SU-DHL-6 (cell line): Measurements from ENCODE around the gene TANC1.

ENCODE experiments used
- H2AFZ ChIP-seq: fragments of 200-600 bp; sonication (generic); 2 replicates; pipeline ENCODE4 v1.6.1; 2014; ENCODE audit warnings: low read depth, mild to moderate bottlenecking, moderate library complexity, mixed read lengths, antibody characterized with exemption, low read length; ENCODE audit not compliant: severe bottlenecking
- H3F3A ChIP-seq: fragments of 200-600 bp; shearing (Covaris generic); 2 replicates; pipeline ENCODE4 v1.6.0; 2016; ENCODE audit warnings: antibody characterized with exemption, mild to moderate bottlenecking; ENCODE audit not compliant: insufficient read depth
- H3K27ac ChIP-seq: fragments of 200-600 bp; sonication (generic); 2 replicates; pipeline ENCODE4 v1.5.1; 2016; ENCODE audit warnings: low read depth, mild to moderate bottlenecking, low read length, moderate library complexity, mixed read lengths
- H3K27me3 ChIP-seq: fragments of 200-600 bp; sonication (generic), shearing (Covaris generic); 2 replicates; pipeline ENCODE4 v1.6.0; 2014; ENCODE audit warnings: mild to moderate bottlenecking, low read length
- H3K36me3 ChIP-seq: fragments of 200-600 bp; sonication (generic); 2 replicates; pipeline ENCODE4 v1.6.1; 2014; ENCODE audit warnings: mild to moderate bottlenecking, low read length, mixed read lengths
- H3K4me2 ChIP-seq: fragments of 300-600, 200-600 bp; shearing (Covaris generic), sonication (generic); 2 replicates; pipeline ENCODE4 v1.6.0; 2014; ENCODE audit warnings: low read length, low read depth, mild to moderate bottlenecking; ENCODE audit not compliant: poor library complexity, severe bottlenecking
- H3K4me3 ChIP-seq: fragments of 200-600 bp; sonication (generic); 2 replicates; pipeline ENCODE4 v1.5.1; 2014; ENCODE audit warnings: antibody characterized with exemption, low read length, mild to moderate bottlenecking, mixed read lengths; ENCODE audit not compliant: insufficient read depth, poor library complexity, severe bottlenecking
- H3K79me2 ChIP-seq: fragments of 200-600 bp; sonication (generic); 2 replicates; pipeline ENCODE4 v1.6.1; 2014; ENCODE audit warnings: mild to moderate bottlenecking, low read length, moderate library complexity; ENCODE audit not compliant: insufficient read depth
- H3K9ac ChIP-seq: fragments of 200-600 bp; sonication (generic); 2 replicates; pipeline ENCODE4 v1.7.0; 2014; ENCODE audit warnings: mild to moderate bottlenecking, low read length
- H3K9me2 ChIP-seq: fragments of 200-600 bp; sonication (generic); replicated peaks from 2 replicates; pipeline ENCODE4 v1.6.1; 2014; ENCODE audit warnings: low read length; ENCODE audit not compliant: insufficient read depth
- H3K9me3 ChIP-seq: fragments of 200-600 bp; sonication (generic); 2 replicates; pipeline ENCODE4 v1.6.1; 2014; ENCODE audit warnings: low read length, mixed read lengths; ENCODE audit not compliant: insufficient read depth
- H4K20me1 ChIP-seq: fragments of 200-600 bp; sonication (generic); 2 replicates; pipeline ENCODE4 v1.6.1; 2014; ENCODE audit warnings: low read depth, mild to moderate bottlenecking, antibody characterized with exemption, low read length, moderate library complexity, mixed read lengths
- CTCF ChIP-seq: fragments of 200-600 bp; sonication (generic); IDR thresholded peaks from one replicate; pipeline ENCODE4 v1.5.1; 2017; ENCODE audit warnings: antibody characterized with exemption, mild to moderate bottlenecking, low read length, moderate library complexity; ENCODE audit not compliant: insufficient read depth, poor library complexity, severe bottlenecking
- EZH2phosphoT487 ChIP-seq: fragments of 200-600 bp; sonication (generic), shearing (Covaris generic); conservative IDR thresholded peaks from 2 replicates; pipeline ENCODE4 v1.6.1; 2018; ENCODE audit warnings: mild to moderate bottlenecking, antibody characterized with exemption, low read length, moderate library complexity, mixed read lengths

Gene TANC1

GRCh38 chr2:159051133-159051532 lies 82.7 kb downstream of the TANC1 start:
- no peaks in the 10 kb centered on the region for H3K27me3 ChIP-seq
- H3K27ac ChIP-seq = no peak overlapping the region
- no peaks in the 10 kb centered on the region for H3F3A ChIP-seq
- H3K4me2 ChIP-seq = no peak overlapping the region
- no peaks in the 10 kb centered on the region for H4K20me1 ChIP-seq
- H3K4me3 ChIP-seq = no peak overlapping the region
- H2AFZ ChIP-seq = no peak overlapping the region
- H3K9me3 ChIP-seq = no peaks in the 10 kb centered on the region
- no peaks in the 10 kb centered on the region for H3K9me2 ChIP-seq
- TF ChIP-seq CTCF (no peak), EZH2phosphoT487 (no peak)
- no peaks in the 10 kb centered on the region for H3K36me3 ChIP-seq
- H3K79me2 ChIP-seq = no peaks in the 10 kb centered on the region
- no peak overlapping the region for H3K9ac ChIP-seq

DNA sequence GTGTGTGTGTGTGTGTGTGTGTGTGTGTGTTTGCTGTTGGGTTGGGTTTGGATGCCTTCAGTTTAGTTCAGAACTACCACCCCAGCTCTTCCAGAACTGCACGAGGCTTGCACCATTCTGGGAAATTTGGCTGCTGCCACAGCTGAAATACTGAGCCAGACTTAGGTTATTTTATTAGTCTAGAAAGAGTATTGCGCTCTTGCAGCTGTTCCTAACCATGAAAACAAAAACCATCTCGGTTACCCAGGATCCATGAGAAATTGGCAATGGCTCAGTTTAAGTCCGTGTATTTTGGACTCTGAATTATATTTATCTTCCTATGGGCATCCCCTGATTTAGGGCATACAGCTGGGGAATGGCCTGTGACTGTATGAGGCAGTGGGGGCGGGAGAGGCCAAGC lies 83.2 kb downstream of the TANC1 start:
- Histone ChIP-seq H3K27ac (no peak overlapping the region), H2AFZ (no peak overlapping the region), H3K4me3 (no peak overlapping the region), H4K20me1 (no peaks in the 10 kb centered on the region), H3K79me2 (no peaks in the 10 kb centered on the region), H3K4me2 (no peak overlapping the region), H3K9me2 (no peaks in the 10 kb centered on the region), H3F3A (no peaks in the 10 kb centered on the region), H3K9me3 (no peaks in the 10 kb centered on the region), H3K27me3 (no peaks in the 10 kb centered on the region), H3K9ac (no peak overlapping the region), H3K36me3 (no peaks in the 10 kb centered on the region)
- TF ChIP-seq EZH2phosphoT487 (no peak), CTCF (no peak)

DNA sequence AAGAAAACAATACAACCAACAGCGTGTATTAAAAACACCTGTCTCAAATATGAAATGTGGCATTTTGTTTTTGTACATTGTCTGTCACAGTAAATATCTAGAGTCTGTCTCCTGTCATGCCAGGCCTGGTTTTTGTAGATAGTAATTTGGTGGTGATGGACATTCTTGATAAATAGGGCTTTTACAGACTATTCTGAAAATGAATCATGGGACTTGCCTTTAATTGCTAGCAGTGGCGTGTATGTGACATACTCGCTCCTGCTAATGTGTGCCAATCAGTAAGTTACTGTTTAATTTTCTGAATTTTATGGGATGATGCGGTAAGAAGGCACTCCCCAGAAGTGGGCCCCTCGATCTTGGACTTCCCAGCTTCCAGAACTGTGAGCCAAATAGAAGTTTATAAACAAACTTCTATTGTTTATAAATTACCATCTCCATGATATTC lies 83.7 kb downstream of the TANC1 start:
- Histone ChIP-seq H2AFZ (no peak overlapping the region), H3K9me3 (no peaks in the 10 kb centered on the region), H3K4me3 (no peak overlapping the region), H3F3A (no peaks in the 10 kb centered on the region), H3K27ac (no peak overlapping the region), H3K9me2 (no peaks in the 10 kb centered on the region), H4K20me1 (no peaks in the 10 kb centered on the region), H3K36me3 (no peaks in the 10 kb centered on the region), H3K9ac (no peak overlapping the region), H3K4me2 (no peak overlapping the region), H3K27me3 (no peaks in the 10 kb centered on the region), H3K79me2 (no peaks in the 10 kb centered on the region)
- TF ChIP-seq CTCF (no peak), EZH2phosphoT487 (no peak)
